ENCODE results near the gene DCLK1.

DCLK1 gene

GRCh38 chr13:36131222-36131930, at the start of gene DCLK1:
DCLK1 (minus strand) TSS chr13:36131382.
- no peak for TF ChIP-seq CTCF (IDR thresholded peaks at IDR 0.05; ENCODE audit: low read depth, low read length, missing control alignments)
- no peak for DNase-seq (ENCODE audit: extremely low read depth, low read depth)
- peak within 1 kb of the TSS; percentile 26 for H3K4me3 ChIP-seq (replicated peaks; ENCODE audit: low read depth, low read length)

GRCh38 chr13:36175621-36176020, 44.4 kb upstream of the DCLK1 start:
- no peak for TF ChIP-seq CTCF (IDR thresholded peaks at IDR 0.05; ENCODE audit: low read depth, low read length, missing control alignments)

GRCh38 chr13:36174923-36175322, 43.7 kb upstream of the DCLK1 start:
- no peak overlapping the region for H3K4me3 ChIP-seq (replicated peaks; ENCODE audit: low read depth, low read length)
- no peak for TF ChIP-seq CTCF (IDR thresholded peaks at IDR 0.05; ENCODE audit: low read depth, low read length, missing control alignments)
- DNase-seq (ENCODE audit: extremely low read depth, low read depth): no peak

More at GRCh38 chr13:36175621-36176020, 44.4 kb upstream of the DCLK1 start:
- DNase-seq (ENCODE audit: extremely low read depth, low read depth): no peak
- H3K4me3 ChIP-seq (replicated peaks; ENCODE audit: low read depth, low read length): no peak overlapping the region

- no peak for DNase-seq (ENCODE audit: extremely low read depth, low read depth)
- no peak for TF ChIP-seq CTCF (IDR thresholded peaks at IDR 0.05; ENCODE audit: low read depth, low read length, missing control alignments)
- H3K4me3 ChIP-seq (replicated peaks; ENCODE audit: low read depth, low read length): no peak overlapping the region
Observed at GRCh38 chr13:36173571-36174322, 42.6 kb upstream of the DCLK1 start.

- H3K4me3 ChIP-seq (replicated peaks; ENCODE audit: low read depth, low read length): no peak overlapping the region
- DNase-seq (ENCODE audit: extremely low read depth, low read depth): no peak
- no peak for TF ChIP-seq CTCF (IDR thresholded peaks at IDR 0.05; ENCODE audit: low read depth, low read length, missing control alignments)
Observed at GRCh38 chr13:36166046-36166445, 34.9 kb upstream of the DCLK1 start.

GRCh38 chr13:36163809-36164308, 32.7 kb upstream of the DCLK1 start:
- no peak for DNase-seq (ENCODE audit: extremely low read depth, low read depth)
- no peak for TF ChIP-seq CTCF (IDR thresholded peaks at IDR 0.05; ENCODE audit: low read depth, low read length, missing control alignments)
- no peak overlapping the region for H3K4me3 ChIP-seq (replicated peaks; ENCODE audit: low read depth, low read length)

All from HFF-Myc (cell line).